Activated CD8-positive, alpha-beta memory T cell treated with anti-CD3 and anti-CD28 coated beads, Interleukin-2, amount 50 U/mL, for 48 hours (primary cell): ENCODE measurements around the gene SPATA19.

Experiments used
- DNase-seq: peaks from one replicate; pipeline ENCODE4 v3.0.0-alpha.2; 2020

Gene SPATA19

DNA sequence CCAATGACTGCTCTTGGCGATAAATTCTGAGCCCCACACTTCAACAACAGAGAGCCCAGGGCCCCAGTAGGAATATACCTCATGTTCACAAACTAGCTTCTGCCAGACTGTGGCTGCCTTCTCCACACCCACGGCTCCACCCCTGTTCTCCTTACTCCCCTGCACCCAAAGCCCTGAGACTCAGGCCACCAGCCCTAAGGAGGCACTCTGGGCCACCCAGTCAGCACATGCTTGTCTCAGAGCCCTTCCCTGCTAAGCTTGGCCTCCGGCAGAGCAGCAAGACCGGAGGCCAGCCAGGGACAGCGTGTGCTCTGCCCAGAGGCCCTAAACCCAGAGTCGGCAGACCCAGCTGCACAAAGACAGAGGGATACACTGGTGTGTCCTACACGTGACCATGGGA lies 27.9 kb downstream of the SPATA19 start:
- no peak for DNase-seq

DNA sequence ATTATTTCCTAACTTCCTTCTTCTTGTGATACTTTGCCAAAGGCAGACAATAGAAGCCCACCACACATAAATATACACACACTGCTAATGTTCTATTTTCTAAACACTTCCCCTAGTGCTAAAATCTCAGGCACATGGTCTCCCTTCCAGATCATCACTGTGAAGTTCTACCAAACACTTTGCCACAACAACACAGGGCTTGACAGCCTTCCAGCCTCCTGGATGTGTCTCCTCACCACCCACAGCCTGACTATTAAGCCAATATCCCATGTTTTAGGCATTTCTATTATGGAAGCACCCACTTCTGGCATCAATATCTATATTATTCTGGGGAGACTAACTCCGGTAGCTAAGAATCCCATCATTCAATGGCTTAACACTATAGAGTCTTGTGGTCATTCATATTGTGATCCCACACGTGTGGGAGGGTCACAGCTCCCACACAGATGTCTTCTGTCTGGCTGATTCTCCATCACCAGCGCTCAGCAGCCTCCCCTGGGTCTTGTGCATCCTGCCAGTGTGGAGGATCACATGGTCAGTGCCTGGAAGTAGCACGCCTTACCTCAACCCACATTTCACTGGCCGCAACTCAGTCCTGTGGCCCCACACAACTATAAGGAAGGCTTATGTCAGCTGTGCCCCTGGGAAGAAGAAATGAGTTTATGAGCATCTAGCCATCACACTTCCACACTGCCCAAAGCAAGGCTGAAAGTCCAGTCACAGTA lies 29.0 kb downstream of the SPATA19 start:
- DNase-seq = no peak

DNA sequence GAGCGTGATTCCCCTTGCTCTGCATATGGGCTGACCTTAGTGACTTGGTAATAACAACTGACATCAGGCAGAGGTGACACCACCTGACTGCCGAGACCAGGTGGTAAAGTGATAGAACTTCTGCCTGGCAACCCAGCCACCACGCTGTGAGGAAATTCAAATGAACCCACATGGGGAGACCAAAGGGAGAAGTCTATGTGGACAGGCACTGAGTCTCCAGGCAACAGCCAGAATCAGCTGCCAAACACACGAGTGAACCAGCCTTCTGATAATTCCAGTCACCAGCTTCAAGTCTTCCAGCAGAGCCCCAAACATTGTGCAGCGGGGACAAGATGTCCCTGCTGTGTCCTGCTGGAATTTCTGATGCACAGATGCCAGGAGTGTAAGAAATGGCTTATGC lies 29.7 kb downstream of the SPATA19 start:
- DNase-seq = no peak

DNA sequence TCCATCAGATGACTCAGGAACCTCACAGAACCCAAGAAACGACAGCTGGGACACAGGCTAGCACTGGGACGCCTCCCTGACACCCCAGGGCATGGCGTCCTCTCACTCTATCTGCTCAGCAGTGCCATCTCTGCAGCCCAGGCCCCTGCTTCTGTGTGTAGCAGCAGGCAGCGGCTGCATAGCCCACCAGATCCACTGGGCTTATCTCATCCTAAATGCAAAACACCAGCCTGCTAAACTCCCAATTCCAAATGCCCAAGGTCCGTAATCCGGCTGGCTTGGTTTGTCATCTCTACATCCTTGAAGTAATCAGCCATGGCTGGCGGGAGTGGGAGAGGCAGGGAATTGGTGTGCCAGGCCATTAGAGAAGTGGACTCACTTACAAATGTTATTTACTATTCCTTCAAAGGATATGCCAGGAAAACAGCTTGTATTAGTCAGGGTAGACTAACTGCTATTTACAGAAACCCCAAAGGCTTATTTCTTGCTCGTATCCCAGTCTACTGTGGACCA lies 30.7 kb downstream of the SPATA19 start:
- DNase-seq = no peak

DNA sequence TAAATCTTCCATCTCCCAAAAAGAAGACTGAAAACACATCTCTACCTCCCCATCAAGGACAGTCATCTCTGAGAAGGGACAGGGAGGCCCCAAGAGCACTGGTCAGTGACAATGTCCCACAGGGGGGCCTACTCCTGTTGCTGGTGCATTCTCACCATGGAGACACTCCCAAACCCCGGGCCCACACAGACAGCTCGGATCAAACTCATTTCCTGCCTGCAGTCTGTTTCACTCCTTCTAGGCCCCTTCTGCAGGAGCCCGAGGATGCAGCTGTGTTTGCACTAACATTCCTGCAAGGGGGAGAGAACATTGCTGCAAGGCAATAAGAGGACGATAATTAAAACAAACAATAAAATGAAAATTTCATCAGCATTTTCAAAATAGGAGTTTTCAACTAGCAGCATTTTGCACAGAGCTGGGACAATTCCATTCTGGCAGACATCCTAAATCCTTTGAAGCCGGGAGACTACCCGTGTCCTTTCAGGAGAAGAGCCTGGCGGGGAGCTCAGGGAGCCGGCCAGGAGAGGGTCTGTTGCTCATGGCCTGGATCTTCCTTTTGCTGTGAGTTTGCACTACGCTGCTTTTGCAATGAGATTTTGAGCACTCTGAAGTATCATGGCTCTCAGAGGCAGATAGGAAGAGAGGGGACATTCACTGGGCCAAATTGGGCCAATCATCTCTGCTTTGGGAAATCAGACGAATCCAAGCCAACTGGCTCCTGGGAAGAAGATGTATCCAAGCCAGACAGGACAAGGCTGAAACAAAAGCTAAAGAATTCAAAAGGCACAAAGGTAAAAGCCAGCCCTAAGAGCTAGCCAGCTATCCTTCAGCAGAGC lies 33.2 kb downstream of the SPATA19 start:
- no peak for DNase-seq

DNA sequence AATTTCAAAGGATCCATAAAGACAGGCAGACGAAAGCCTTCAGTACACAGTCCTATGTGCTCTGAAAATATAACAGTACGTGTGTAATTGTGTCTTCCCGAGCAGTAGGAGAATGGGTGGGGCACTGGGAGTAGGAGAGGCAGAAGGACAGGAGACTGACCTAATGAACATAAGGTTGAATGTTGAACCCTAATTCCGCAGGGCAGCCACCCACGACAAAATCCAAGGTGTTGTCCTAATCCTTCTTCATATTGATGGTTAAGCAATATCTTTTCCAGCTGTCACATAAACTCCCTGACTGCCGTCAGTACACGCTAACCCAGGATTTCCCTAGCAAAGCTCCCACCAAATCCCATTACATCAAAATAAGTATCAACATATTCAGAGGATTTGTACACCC lies 34.5 kb downstream of the SPATA19 start:
- DNase-seq = no peak

DNA sequence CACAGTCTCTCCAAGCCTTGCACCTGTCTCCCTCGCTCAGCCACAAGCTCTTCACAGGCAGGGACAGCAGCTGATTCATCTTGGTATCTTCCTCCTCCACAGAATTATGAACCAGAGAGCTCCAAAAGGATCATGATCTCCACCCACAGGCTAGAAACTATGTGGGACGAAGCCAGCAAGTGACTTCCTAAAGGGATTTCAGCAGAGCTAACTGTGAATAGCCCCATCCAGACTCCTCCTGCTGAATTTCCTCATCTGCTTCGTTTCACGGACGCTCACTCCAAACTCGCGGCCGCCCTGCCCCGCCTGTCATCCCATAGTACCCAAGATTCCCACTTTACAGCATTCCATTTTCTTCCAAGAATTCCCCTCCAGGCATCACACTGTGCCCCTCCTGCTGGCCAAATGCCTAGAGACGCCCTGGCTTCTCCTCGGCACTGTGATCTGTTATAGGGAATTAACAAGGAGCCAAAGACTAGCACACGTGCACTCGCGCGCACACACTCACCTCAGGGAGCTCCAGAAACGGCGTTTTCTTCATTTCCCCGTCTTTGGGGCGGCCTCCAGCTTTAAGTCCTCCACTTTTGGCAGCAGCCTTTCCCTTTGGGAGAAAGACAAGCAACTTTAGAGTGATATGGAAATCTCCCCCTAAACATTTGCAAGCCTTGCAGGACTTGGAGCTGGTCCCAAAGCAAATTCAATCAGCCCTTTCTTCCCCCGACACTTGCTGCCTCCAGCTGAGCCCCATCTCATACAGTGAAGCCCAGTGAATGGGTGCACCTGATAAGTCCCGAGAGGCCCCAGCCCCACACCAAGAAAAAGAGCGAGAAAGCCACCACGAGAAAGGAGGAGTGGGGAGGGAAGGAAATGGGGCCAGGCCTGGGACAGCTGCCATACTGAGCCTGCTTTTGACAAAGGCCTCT lies 35.5 kb downstream of the SPATA19 start:
- no peak for DNase-seq

DNA sequence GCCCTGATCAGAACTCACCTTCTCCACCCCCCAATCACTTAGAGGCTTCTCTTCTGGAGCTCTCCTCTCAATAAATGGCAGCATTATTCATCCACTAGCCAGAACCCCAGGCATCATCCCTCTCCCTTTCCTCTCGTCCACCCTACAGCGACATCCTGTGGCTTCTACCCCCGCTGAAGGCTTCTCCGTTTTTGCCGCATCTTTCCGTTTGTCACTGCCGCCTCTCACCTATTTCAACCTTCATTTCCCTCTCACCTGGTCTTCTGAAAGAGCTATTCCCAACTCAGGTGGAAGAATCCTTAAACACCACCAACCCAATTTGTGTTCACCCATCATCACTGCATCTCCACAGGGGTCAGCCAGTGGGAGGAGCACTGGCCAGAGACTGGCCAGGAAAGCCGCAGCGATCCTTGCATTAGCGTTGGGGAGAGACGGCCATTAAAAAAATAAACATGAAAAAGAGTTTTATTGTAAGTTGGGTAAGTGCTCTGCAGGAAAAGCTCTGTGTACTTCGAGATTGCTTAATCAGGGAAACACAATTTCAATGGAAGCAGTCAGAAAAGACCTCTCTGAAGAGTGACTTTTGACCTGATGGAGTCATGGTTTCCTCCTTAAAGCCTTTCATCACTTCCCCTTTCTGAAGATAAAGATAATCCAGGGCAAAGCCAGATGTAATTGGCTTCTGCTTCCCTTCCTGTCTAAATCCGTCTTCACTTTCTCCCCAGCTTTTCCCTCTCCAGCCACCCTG lies 36.7 kb downstream of the SPATA19 start:
- DNase-seq = no peak

DNA sequence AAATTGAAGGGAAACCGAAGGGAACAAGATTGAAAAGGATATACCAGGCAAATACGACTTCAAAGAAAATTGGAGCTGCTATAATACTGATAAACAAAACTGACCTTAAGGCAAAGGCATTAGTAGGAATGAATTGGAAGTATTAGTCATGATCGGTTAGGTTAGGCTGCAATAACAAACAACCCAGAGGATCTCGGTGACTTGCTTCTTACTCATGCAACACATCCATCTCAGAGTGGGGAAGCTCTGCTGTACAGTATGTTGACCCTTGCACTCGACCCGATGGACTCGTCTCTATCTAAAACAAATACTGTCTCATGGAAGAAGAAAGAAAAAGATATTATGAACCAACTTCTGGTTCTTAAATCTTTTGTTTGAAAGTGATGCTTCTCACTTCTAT lies 42.3 kb downstream of the SPATA19 start:
- DNase-seq = no peak

DNA sequence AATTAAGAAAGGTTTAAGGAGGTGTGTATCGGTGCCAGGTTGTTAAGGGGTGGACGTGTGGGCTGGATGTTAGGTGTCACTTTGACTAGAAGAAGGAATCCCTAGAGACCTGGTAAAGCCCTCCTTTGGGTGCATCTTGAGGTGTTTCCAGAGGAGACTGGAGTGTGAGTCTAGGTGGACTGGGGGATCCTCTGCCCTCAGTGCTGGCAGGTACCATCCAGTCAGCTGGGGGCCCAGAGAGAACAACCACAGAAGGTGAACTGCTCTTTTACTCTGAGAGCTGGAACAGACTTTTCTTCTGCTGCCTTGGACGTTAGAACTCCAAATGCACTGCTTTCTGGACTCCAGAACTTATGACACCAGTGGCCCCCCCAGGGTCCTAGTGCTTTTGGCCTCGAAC lies 44.0 kb downstream of the SPATA19 start:
- DNase-seq = no peak

DNA sequence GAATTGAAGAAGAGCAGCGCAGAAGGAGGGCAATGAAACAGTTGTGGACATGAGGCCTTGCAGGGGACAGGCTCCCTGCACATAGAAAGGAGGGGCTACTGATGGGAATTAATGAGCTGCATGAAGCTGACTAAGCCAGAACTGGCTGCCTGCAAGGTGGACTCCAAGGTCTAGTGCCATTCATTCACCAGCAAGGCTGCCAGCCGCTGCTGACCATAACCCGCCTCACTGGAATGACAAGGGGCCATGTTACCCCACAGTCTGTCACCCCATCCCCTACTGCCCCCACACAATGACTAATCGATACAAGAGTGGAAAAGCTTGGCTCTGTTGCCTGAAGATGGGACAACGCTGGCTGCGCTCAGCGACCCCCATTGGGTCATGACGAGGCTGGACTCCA lies 44.6 kb downstream of the SPATA19 start:
- DNase-seq = no peak

DNA sequence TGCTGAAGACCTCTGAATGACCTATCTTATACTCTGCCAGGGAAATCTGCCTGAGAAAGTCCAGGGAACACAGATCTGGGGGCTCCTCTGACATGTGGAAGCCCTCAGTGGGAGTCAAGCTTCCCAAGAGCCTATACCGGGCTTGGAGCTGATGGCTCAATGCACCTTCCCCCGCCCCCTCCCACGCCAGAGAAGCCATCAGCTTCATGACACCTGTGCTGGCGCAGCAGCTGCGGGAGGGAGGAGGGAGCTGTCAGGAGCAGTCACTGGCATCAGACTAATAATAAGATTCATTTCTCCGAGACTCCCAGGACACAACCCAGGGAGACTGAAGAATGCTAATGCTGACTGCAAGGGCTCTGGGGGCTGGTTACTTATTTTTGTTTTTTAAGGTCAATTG lies 47.8 kb downstream of the SPATA19 start:
- no peak for DNase-seq

DNA sequence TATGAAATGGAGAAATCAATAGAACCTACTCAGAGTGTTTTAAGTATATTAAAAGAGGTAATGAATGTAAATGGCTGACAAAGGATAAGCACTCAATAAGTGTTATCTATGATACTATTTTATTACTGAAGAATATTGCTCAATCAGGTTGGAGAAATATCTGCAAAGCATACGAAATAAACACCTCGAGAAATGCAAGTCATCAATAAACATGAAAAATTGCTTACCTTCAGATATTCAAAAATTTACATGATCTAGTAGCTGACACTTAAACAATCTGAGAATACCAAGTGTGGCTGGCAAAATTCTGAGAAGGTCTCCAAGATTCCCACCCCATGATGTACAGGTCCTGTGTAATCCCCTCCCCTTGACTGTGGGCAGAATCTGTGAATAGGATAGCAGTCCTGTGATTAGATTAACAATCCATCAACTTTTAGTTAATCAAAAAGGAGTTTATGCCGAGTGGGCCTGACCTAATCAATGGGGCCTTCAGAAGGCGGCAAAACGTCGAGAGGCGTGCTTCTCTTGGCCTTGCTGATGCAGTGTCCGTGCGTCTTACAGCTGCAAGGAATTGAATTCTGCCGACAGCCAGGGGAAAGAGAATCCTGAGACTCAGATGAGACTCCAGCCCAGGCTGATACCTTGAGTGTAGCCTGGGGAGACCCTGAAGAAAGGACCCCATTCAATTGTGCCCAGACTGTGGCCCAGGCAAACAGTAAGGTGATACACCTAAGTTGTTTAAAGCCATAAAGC lies 49.1 kb downstream of the SPATA19 start:
- no peak for DNase-seq

DNA sequence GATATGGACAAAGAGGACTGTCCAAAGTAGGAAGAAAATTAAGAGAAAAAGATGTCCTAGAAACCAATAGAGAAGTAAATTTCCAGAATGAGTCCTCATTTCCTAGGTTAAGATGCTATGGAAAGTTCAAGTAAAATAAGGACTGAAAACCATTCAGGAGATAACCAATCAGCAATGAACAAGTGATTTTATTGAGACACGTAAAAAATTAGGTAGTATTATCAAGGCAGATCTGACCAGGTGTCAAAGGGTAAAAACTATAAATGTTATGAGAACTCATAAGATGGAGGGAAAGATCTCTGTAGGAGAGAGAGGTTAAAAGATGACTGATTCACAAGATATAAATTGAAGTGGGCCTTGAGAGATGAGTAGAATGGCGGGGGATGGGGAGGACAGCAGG lies 50.2 kb downstream of the SPATA19 start:
- no peak for DNase-seq

DNA sequence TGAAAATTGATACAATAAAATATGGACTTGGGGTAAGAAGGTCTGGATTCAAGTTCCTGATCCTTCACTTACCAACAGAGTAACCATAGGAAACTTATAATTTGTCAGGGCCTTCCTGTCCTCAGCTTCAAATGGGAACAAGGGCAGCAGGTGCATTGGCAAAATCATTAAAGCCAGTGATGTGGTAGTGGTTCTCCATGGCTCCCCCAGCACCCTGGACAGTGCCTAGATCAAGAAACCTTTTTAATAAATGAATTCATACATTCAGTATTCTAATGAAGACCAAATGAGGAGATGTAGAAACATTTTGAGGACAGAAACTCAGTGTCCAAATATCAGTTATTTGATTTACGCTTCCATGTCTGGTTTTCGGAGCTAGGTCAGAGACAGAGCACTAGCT lies 51.1 kb downstream of the SPATA19 start:
- no peak for DNase-seq

DNA sequence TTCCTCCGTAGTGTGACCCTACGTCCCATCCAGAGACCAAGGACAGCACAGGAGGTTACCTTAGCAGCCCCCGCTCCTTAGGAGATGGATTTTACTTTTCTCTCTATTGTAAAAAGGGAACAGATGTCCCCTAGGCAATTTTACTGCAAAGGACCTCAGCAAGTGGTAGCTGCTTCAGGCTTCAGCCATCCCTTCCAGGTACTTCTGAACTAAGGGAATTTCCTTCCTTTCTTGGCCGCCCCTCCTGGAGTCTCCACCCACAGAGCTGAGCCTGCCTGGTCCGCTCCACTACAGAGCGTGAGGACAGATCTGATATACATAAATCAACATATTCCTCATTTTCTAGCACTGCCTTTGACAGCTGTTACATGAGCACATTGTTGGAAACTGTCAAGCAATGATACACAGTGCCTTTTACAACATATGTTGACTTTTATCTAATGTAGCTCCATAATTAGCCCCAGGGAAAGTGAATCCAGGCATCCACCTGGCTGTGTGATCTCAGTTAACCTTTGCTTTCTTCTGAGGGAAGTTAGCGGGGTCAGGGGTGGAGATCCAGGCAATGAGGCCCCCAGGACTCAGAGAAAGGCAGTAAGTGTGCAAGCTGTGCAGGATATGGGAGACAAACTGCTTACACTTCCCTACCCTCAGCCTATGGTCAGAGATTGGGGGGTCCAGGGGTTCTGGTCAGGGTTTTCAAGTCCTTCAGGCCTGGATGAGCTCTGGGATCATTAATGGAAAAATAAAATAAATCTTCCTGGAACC lies 51.9 kb downstream of the SPATA19 start:
- DNase-seq = no peak

DNA sequence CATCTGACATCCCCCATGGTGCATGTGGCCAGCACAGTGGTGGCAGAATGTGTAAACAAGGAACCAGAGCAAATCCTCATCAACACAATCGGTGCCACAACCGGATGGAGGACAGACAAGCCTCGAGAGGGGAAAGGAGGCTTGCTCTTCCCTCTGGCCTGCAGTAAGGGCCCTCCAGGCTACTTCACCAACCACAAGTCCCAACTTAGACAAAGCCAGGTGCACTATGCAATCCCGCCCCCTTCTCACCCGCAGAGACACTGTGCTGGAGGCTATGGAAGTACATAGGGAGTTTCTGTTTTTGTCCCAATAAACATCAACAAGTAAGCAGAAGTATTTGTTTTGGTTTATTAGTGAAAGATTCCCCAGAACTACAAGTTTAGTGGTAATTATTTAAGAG lies 54.3 kb downstream of the SPATA19 start:
- DNase-seq = no peak
